ENCODE results near the gene SNX10.

GRCh38 chr7:26331789-26332188 lies 40.1 kb downstream of the SNX10 start:
- TF ChIP-seq TARDBP (IDR thresholded peaks at IDR 0.05) = no peak
- TF ChIP-seq ELF4 (IDR thresholded peaks at IDR 0.05) = no peak
- TF ChIP-seq SP1 (IDR thresholded peaks at IDR 0.05) = no peak
- TF ChIP-seq FOXM1 (IDR thresholded peaks at IDR 0.05; ENCODE audit: borderline replicate concordance) = no peak
- TF ChIP-seq BHLHE40 (IDR thresholded peaks at IDR 0.05; ENCODE audit: borderline replicate concordance) = no peak
- no peak for TF ChIP-seq LEF1 (IDR thresholded peaks at IDR 0.05; ENCODE audit: borderline replicate concordance)
- TF ChIP-seq CTBP1 (IDR thresholded peaks at IDR 0.05; ENCODE audit: borderline replicate concordance) = no peak
- TF ChIP-seq, protein P1, sequence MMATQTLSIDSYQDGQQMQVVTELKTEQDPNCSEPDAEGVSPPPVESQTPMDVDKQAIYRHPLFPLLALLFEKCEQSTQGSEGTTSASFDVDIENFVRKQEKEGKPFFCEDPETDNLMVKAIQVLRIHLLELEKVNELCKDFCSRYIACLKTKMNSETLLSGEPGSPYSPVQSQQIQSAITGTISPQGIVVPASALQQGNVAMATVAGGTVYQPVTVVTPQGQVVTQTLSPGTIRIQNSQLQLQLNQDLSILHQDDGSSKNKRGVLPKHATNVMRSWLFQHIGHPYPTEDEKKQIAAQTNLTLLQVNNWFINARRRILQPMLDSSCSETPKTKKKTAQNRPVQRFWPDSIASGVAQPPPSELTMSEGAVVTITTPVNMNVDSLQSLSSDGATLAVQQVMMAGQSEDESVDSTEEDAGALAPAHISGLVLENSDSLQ (IDR thresholded peaks at IDR 0.05) = no peak

All from HEK293T (cell line).